Loucy (cell line): Measurements from ENCODE around the gene KDM4E.

ENCODE experiments used
- H2AFZ ChIP-seq: fragments of 200-600 bp; sonication (generic); 2 replicates; pipeline ENCODE4 v1.6.0; 2016; ENCODE audit warnings: antibody characterized with exemption, mild to moderate bottlenecking, low read length, moderate library complexity
- H3F3A ChIP-seq: fragments of 200-600 bp; 2 replicates; pipeline ENCODE4 v1.6.0; 2016; ENCODE audit warnings: antibody characterized with exemption, low read depth, mild to moderate bottlenecking
- H3K27me3 ChIP-seq: fragments of 200-600 bp; sonication (generic); 2 replicates; pipeline ENCODE4 v1.6.1; 2014; ENCODE audit warnings: low read length, mild to moderate bottlenecking; ENCODE audit not compliant: insufficient read depth, poor library complexity, severe bottlenecking
- H3K36me3 ChIP-seq: fragments of 200-600 bp; sonication (generic); 2 replicates; pipeline ENCODE4 v1.6.1; 2016; ENCODE audit warnings: low read length; ENCODE audit not compliant: insufficient read depth
- H3K4me1 ChIP-seq: fragments of 200-600 bp; sonication (generic); 2 replicates; pipeline ENCODE4 v1.5.1; 2014; ENCODE audit warnings: low read length, mild to moderate bottlenecking; ENCODE audit not compliant: insufficient read depth, poor library complexity, severe bottlenecking
- H3K4me2 ChIP-seq: fragments of 200-600 bp; sonication (generic); 2 replicates; pipeline ENCODE4 v1.6.0; 2014; ENCODE audit warnings: antibody characterized with exemption, low read length, low read depth, mild to moderate bottlenecking; ENCODE audit not compliant: poor library complexity, severe bottlenecking
- H3K4me3 ChIP-seq: fragments of 200-600 bp; sonication (generic); 2 replicates; pipeline ENCODE4 v1.5.1; 2014; ENCODE audit warnings: low read length, mild to moderate bottlenecking, mixed read lengths; ENCODE audit not compliant: poor library complexity, severe bottlenecking
- H3K79me2 ChIP-seq: fragments of 200-600 bp; sonication (generic); 2 replicates; pipeline ENCODE4 v1.6.1; 2014; ENCODE audit warnings: low read length; ENCODE audit not compliant: insufficient read depth
- H3K9ac ChIP-seq: fragments of 200-600 bp; sonication (generic); 2 replicates; pipeline ENCODE4 v1.6.0; 2014; ENCODE audit warnings: mild to moderate bottlenecking, low read depth, low read length, moderate library complexity; ENCODE audit not compliant: poor library complexity, severe bottlenecking
- H3K9me2 ChIP-seq: fragments of 200-600 bp; sonication (generic); replicated peaks from 2 replicates; pipeline ENCODE4 v1.6.1; 2016; ENCODE audit warnings: low read depth, low read length, mixed read lengths
- H3K9me3 ChIP-seq: fragments of 200-600 bp; sonication (generic); 2 replicates; pipeline ENCODE4 v1.6.1; 2014; ENCODE audit warnings: mild to moderate bottlenecking, antibody characterized with exemption, low read length, low read depth; ENCODE audit not compliant: insufficient read depth
- H4K20me1 ChIP-seq: fragments of 200-600 bp; sonication (generic); 2 replicates; pipeline ENCODE4 v1.6.0; 2014; ENCODE audit warnings: antibody characterized with exemption, low read length, mild to moderate bottlenecking; ENCODE audit not compliant: insufficient read depth, poor library complexity, severe bottlenecking
- CTCF ChIP-seq: fragments of 200-600 bp; sonication (generic); conservative IDR thresholded peaks from 2 replicates; pipeline ENCODE4 v1.5.1; 2014; ENCODE audit warnings: mild to moderate bottlenecking, antibody characterized with exemption, low read length
- EZH2phosphoT487 ChIP-seq: fragments of 200-600 bp; IDR thresholded peaks from 2 replicates; pipeline ENCODE4 v1.6.1; 2018; ENCODE audit warnings: antibody characterized with exemption, mild to moderate bottlenecking, moderate library complexity, borderline replicate concordance

Gene KDM4E

DNA sequence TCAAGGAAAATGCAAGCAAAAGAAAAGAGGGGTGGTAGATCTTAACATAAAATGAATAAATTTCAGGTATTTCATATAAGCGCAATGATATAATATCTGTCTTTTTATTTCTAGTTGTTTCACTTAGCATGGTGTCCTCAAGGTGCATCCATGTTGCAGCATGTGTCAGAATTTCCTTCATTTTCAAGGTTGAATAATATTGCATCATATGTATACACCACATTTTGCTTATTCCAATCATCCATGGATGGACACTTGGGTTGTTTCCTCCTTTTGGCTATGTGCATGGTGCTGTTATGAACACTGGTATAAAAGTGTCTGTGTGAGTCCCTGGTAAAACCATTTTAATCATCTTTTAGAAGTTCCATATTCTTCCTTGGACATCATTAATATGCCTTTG lies 17.2 kb downstream of the KDM4E start:
- Histone ChIP-seq H3K27me3 (no peaks in the 10 kb centered on the region), H3K79me2 (no peaks in the 10 kb centered on the region), H3K4me1 (no peaks in the 10 kb centered on the region), H2AFZ (no peak overlapping the region), H4K20me1 (no peaks in the 10 kb centered on the region), H3K36me3 (no peaks in the 10 kb centered on the region), H3K9ac (no peak overlapping the region), H3K9me2 (no peaks in the 10 kb centered on the region), H3F3A (no peaks in the 10 kb centered on the region), H3K4me3 (no peak overlapping the region), H3K4me2 (no peak overlapping the region), H3K9me3 (no peaks in the 10 kb centered on the region)
- TF ChIP-seq CTCF = no peak
- TF ChIP-seq EZH2phosphoT487 = no peak

GRCh38 chr11:95042906-95043305 lies 17.8 kb downstream of the KDM4E start:
- Histone ChIP-seq H3K4me1 (no peaks in the 10 kb centered on the region), H3K4me2 (no peak overlapping the region), H3K9me2 (no peaks in the 10 kb centered on the region), H3K9me3 (no peaks in the 10 kb centered on the region), H4K20me1 (no peaks in the 10 kb centered on the region), H3F3A (no peaks in the 10 kb centered on the region), H2AFZ (no peak overlapping the region), H3K79me2 (no peaks in the 10 kb centered on the region), H3K27me3 (no peaks in the 10 kb centered on the region), H3K4me3 (no peak overlapping the region), H3K9ac (no peak overlapping the region), H3K36me3 (no peaks in the 10 kb centered on the region)
- TF ChIP-seq CTCF (no peak), EZH2phosphoT487 (no peak)

DNA sequence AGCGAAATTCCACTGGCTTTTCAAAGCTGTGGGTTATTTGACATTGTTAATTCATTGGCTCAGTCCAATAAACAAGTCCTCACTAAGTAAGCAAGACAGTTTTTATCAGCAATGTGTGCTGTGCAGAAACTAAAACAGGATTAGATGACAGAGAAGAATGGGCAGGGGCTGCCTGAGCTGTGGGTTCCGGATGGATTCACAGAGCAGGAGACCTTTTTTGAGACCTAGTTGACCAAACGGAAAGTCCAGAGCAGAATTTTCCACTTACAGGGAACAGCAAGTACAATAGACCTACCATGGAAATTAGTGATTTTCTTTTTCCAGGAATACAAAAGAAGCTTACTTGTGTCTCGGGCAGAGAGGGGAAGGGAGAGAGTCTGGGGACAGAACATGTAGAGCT lies 19.0 kb downstream of the KDM4E start:
- Histone ChIP-seq H3F3A (no peaks in the 10 kb centered on the region), H3K27me3 (no peaks in the 10 kb centered on the region), H2AFZ (no peak overlapping the region), H3K4me2 (no peak overlapping the region), H3K36me3 (no peaks in the 10 kb centered on the region), H3K4me3 (no peak overlapping the region), H4K20me1 (no peaks in the 10 kb centered on the region), H3K9ac (no peak overlapping the region), H3K79me2 (no peaks in the 10 kb centered on the region), H3K9me3 (no peaks in the 10 kb centered on the region), H3K4me1 (no peaks in the 10 kb centered on the region), H3K9me2 (no peaks in the 10 kb centered on the region)
- TF ChIP-seq EZH2phosphoT487 (no peak), CTCF (no peak)
